Activated naive CD8-positive, alpha-beta T cell treated with anti-CD3 and anti-CD28 coated beads, Interleukin-2, amount 10 ng/mL, durations not matched to agents 7 days and 5 days (primary cell): ENCODE results near the gene FAT1. TPM values are rescaled to one million over a fixed set of nuclear protein-coding genes. Genes with fewer than 3 reads are reported as not detected.
"Not testable (repeated sequence)": the region's sequence is repeated elsewhere in the genome, so short reads cannot be mapped to it uniquely, and the experiment has no call there.

ENCODE experiments used
- ATAC-seq: fragments of 150-1000 bp; cut with Tn5 transposase; one replicate; pipeline ENCODE4 v1.10.0; 2021; ENCODE audit warnings: low read depth, moderate library complexity
- POLR2A ChIA-PET: fragments of 350-600 bp; sonication (Branson Sonifier 250); formaldehyde crosslinking; loops from one replicate; lab custom pipeline; 2021; ENCODE audit warnings: antibody characterized with exemption; lab: Charles Lee
- DNase-seq: peaks from one replicate; pipeline ENCODE4 v3.0.0; 2021
- H3K27ac Mint-ChIP-seq: one replicate; pipeline ENCODE4 v1.8.0; 2022; ENCODE audit warnings: mild to moderate bottlenecking, mixed read lengths
- H3K27me3 Mint-ChIP-seq: one replicate; pipeline ENCODE4 v1.8.0; 2022; ENCODE audit warnings: mild to moderate bottlenecking, moderate library complexity, mixed read lengths
- H3K36me3 Mint-ChIP-seq: one replicate; pipeline ENCODE4 v1.8.0; 2021; ENCODE audit warnings: mild to moderate bottlenecking, mixed read lengths
- H3K4me1 Mint-ChIP-seq: one replicate; pipeline ENCODE4 v1.8.0; 2021; ENCODE audit warnings: mixed read lengths
- H3K4me3 Mint-ChIP-seq: one replicate; pipeline ENCODE4 v1.8.0; 2022; ENCODE audit warnings: mild to moderate bottlenecking, moderate library complexity, mixed read lengths
- H3K9me3 Mint-ChIP-seq: one replicate; pipeline ENCODE4 v1.8.0; 2021; ENCODE audit warnings: mixed read lengths
- total RNA-seq, 2 experiments: library from RNA; stranded (reverse); gene quantifications; one replicate each; pipeline ENCODE4 v1.2.3, GENCODE V29; 2021

Gene FAT1
- total RNA-seq, 2 experiments from 2014 or later, result not detected

- ATAC-seq, result no peak
- H3K4me3 Mint-ChIP-seq, result no peak overlapping the region
- H3K36me3 Mint-ChIP-seq, result no peaks in the 10 kb centered on the region
- peaks cover 7% of the 10 kb centered on the region for H3K9me3 Mint-ChIP-seq
- POLR2A ChIA-PET, result no interaction called here
- no peaks in the 10 kb centered on the region for H3K4me1 Mint-ChIP-seq
- no peak overlapping the region for H3K27ac Mint-ChIP-seq
- DNase-seq, result no peak
- no peaks in the 10 kb centered on the region for H3K27me3 Mint-ChIP-seq
Observed at GRCh38 chr4:186759990-186760389, 36.3 kb upstream of the FAT1 start.

- Mint-ChIP-seq H3K27ac (no peak overlapping the region), H3K9me3 (peaks cover 7% of the 10 kb centered on the region), H3K27me3 (no peaks in the 10 kb centered on the region), H3K36me3 (no peaks in the 10 kb centered on the region), H3K4me1 (no peaks in the 10 kb centered on the region), H3K4me3 (no peak overlapping the region)
- POLR2A ChIA-PET, result no interaction called here
- DNase-seq (no peak), ATAC-seq (no peak)
Observed at GRCh38 chr4:186758929-186759682, 35.5 kb upstream of the FAT1 start.

GRCh38 chr4:186757696-186758355 is 34.2 kb upstream of the FAT1 start:
- no peaks in the 10 kb centered on the region for H3K27me3 Mint-ChIP-seq
- no peak overlapping the region for H3K27ac Mint-ChIP-seq
- POLR2A ChIA-PET, result no interaction called here
- DNase-seq (no peak), ATAC-seq (no peak)
- no peaks in the 10 kb centered on the region for H3K4me1 Mint-ChIP-seq
- no peaks in the 10 kb centered on the region for H3K36me3 Mint-ChIP-seq
- no peak overlapping the region for H3K4me3 Mint-ChIP-seq
- H3K9me3 Mint-ChIP-seq, result peaks cover 7% of the 10 kb centered on the region

GRCh38 chr4:186756550-186756949 is 32.9 kb upstream of the FAT1 start:
- H3K36me3 Mint-ChIP-seq, DNase-seq, H3K27me3 Mint-ChIP-seq, H3K27ac Mint-ChIP-seq, H3K9me3 Mint-ChIP-seq, H3K4me3 Mint-ChIP-seq, ATAC-seq, H3K4me1 Mint-ChIP-seq, POLR2A ChIA-PET: not testable (repeated sequence)

GRCh38 chr4:186755550-186756519 is 32.2 kb upstream of the FAT1 start:
- POLR2A ChIA-PET, result no interaction called here
- Mint-ChIP-seq H3K36me3 (no peaks in the 10 kb centered on the region), H3K9me3 (peaks cover 7% of the 10 kb centered on the region), H3K4me3 (no peak overlapping the region), H3K27ac (no peak overlapping the region), H3K4me1 (no peaks in the 10 kb centered on the region), H3K27me3 (no peaks in the 10 kb centered on the region)
- DNase-seq (no peak), ATAC-seq (no peak)

- Mint-ChIP-seq H3K27ac (no peak overlapping the region), H3K27me3 (no peaks in the 10 kb centered on the region), H3K9me3 (peaks cover 7% of the 10 kb centered on the region), H3K4me3 (no peak overlapping the region), H3K4me1 (no peaks in the 10 kb centered on the region), H3K36me3 (no peaks in the 10 kb centered on the region)
- DNase-seq (no peak), ATAC-seq (no peak)
- POLR2A ChIA-PET, result no interaction called here
Observed at GRCh38 chr4:186754976-186755375, 31.3 kb upstream of the FAT1 start.

GRCh38 chr4:186752325-186752724 is 28.7 kb upstream of the FAT1 start:
- no peak overlapping the region for H3K27ac Mint-ChIP-seq
- POLR2A ChIA-PET, result no interaction called here
- no peak for DNase-seq
- ATAC-seq, result no peak
- no peaks in the 10 kb centered on the region for H3K4me1 Mint-ChIP-seq
- peaks cover 3% of the 10 kb centered on the region for H3K9me3 Mint-ChIP-seq
- no peaks in the 10 kb centered on the region for H3K27me3 Mint-ChIP-seq
- no peaks in the 10 kb centered on the region for H3K36me3 Mint-ChIP-seq
- no peak overlapping the region for H3K4me3 Mint-ChIP-seq

- no peak for ATAC-seq
- no peak overlapping the region for H3K27ac Mint-ChIP-seq
- no peaks in the 10 kb centered on the region for H3K9me3 Mint-ChIP-seq
- no peak for DNase-seq
- H3K4me3 Mint-ChIP-seq, result no peak overlapping the region
- POLR2A ChIA-PET, result no interaction called here
- H3K4me1 Mint-ChIP-seq, result no peaks in the 10 kb centered on the region
- H3K36me3 Mint-ChIP-seq, result no peaks in the 10 kb centered on the region
- H3K27me3 Mint-ChIP-seq, result no peaks in the 10 kb centered on the region
Observed at GRCh38 chr4:186749611-186750281, 26.1 kb upstream of the FAT1 start.

GRCh38 chr4:186746581-186746980 is 22.9 kb upstream of the FAT1 start:
- no peak overlapping the region for H3K4me3 Mint-ChIP-seq
- DNase-seq (no peak), ATAC-seq (no peak)
- no peaks in the 10 kb centered on the region for H3K27me3 Mint-ChIP-seq
- H3K4me1 Mint-ChIP-seq, result no peaks in the 10 kb centered on the region
- H3K9me3 Mint-ChIP-seq, result no peaks in the 10 kb centered on the region
- no peaks in the 10 kb centered on the region for H3K36me3 Mint-ChIP-seq
- H3K27ac Mint-ChIP-seq, result no peak overlapping the region
- POLR2A ChIA-PET, result no interaction called here

- H3K27ac Mint-ChIP-seq, result no peak overlapping the region
- POLR2A ChIA-PET, result no interaction called here
Observed at GRCh38 chr4:186743261-186743660, 19.6 kb upstream of the FAT1 start.

GRCh38 chr4:186740822-186741221 is 17.2 kb upstream of the FAT1 start:
- DNase-seq (no peak), ATAC-seq (no peak)
- Mint-ChIP-seq H3K27ac (no peak overlapping the region), H3K4me1 (no peaks in the 10 kb centered on the region), H3K4me3 (no peak overlapping the region), H3K36me3 (no peaks in the 10 kb centered on the region), H3K27me3 (no peaks in the 10 kb centered on the region), H3K9me3 (no peaks in the 10 kb centered on the region)
- POLR2A ChIA-PET, result no interaction called here

More at GRCh38 chr4:186743261-186743660, 19.6 kb upstream of the FAT1 start:
- H3K9me3 Mint-ChIP-seq, result no peaks in the 10 kb centered on the region
- no peaks in the 10 kb centered on the region for H3K36me3 Mint-ChIP-seq
- H3K27me3 Mint-ChIP-seq, result no peaks in the 10 kb centered on the region
- no peak for ATAC-seq
- no peak overlapping the region for H3K4me3 Mint-ChIP-seq
- no peak for DNase-seq
- H3K4me1 Mint-ChIP-seq, result no peaks in the 10 kb centered on the region

GRCh38 chr4:186739802-186740434 is 16.3 kb upstream of the FAT1 start:
- Mint-ChIP-seq H3K4me3 (no peak overlapping the region), H3K4me1 (no peaks in the 10 kb centered on the region), H3K27me3 (no peaks in the 10 kb centered on the region), H3K36me3 (no peaks in the 10 kb centered on the region), H3K27ac (no peak overlapping the region), H3K9me3 (no peaks in the 10 kb centered on the region)
- POLR2A ChIA-PET, result no interaction called here
- ATAC-seq, result no peak
- DNase-seq, result no peak

- H3K27me3 Mint-ChIP-seq, result no peaks in the 10 kb centered on the region
- no peak overlapping the region for H3K27ac Mint-ChIP-seq
- no peaks in the 10 kb centered on the region for H3K4me1 Mint-ChIP-seq
- POLR2A ChIA-PET, result no interaction called here
- no peak for ATAC-seq
- no peak for DNase-seq
- H3K4me3 Mint-ChIP-seq, result no peak overlapping the region
- H3K36me3 Mint-ChIP-seq, result no peaks in the 10 kb centered on the region
- no peaks in the 10 kb centered on the region for H3K9me3 Mint-ChIP-seq
Observed at GRCh38 chr4:186739317-186739716, 15.7 kb upstream of the FAT1 start.
